HL-60 (cell line): Measurements from ENCODE around the gene ZNF764.

Experiments used
- CTCF ChIP-seq: IDR thresholded peaks from one replicate; pipeline ENCODE4 v1.5.1; 2011; ENCODE audit warnings: low read length, control low read depth, inconsistent platforms; ENCODE audit not compliant: insufficient read depth
- GABPA ChIP-seq: IDR thresholded peaks from 2 replicates; pipeline ENCODE4 v1.6.1; 2012; ENCODE audit warnings: low read depth
- POLR2AphosphoS5 ChIP-seq: IDR thresholded peaks from 2 replicates; pipeline ENCODE4 v1.6.1; 2012; ENCODE audit warnings: low read depth
- REST ChIP-seq: IDR thresholded peaks from 2 replicates; pipeline ENCODE4 v1.6.1; 2012; ENCODE audit warnings: low read depth; ENCODE audit not compliant: insufficient replicate concordance
- SPI1 ChIP-seq: IDR thresholded peaks from 2 replicates; pipeline ENCODE4 v1.6.1; 2012; ENCODE audit warnings: low read depth, mild to moderate bottlenecking, borderline replicate concordance

GRCh38 chr16:30606004-30606403 is 47.8 kb upstream of the ZNF764 start:
- TF ChIP-seq CTCF (no peak), SPI1 (no peak), REST (no peak), GABPA (no peak), POLR2AphosphoS5 (no peak)
